GM19372 (cell line): ENCODE results near the gene ZNF492.
"Not testable (repeated sequence)": the region's sequence is repeated elsewhere in the genome, so short reads cannot be mapped to it uniquely, and the experiment has no call there.

Source experiments
- ATAC-seq: cut with Tn5 transposase; IDR thresholded peaks from one replicate; pipeline ENCODE4 v1.9.1; 2021; ENCODE audit warnings: mild to moderate bottlenecking, low read depth, moderate library complexity; ENCODE audit not compliant: unreplicated experiment

The ZNF492 gene

DNA sequence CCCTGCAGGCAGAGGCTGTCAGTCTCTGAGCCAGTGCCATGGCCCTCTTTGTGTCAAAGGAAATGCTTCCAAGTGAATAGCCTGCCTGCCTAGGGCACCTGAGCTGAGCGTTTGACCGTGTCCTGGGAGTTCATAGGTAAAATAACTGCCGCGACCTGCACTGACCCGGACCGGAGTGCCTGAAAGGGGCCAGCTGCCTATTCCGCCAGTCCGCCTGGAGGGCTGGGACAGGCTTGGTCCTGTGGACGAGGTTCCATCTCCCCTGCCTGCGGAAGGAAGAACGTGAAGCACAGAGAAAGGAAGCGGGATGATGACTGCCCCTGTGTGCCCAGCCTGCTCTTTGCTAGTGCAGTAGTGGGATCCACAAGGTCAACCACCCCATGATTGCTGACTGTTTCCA lies 17.5 kb upstream of the ZNF492 start:
- no peak for ATAC-seq

DNA sequence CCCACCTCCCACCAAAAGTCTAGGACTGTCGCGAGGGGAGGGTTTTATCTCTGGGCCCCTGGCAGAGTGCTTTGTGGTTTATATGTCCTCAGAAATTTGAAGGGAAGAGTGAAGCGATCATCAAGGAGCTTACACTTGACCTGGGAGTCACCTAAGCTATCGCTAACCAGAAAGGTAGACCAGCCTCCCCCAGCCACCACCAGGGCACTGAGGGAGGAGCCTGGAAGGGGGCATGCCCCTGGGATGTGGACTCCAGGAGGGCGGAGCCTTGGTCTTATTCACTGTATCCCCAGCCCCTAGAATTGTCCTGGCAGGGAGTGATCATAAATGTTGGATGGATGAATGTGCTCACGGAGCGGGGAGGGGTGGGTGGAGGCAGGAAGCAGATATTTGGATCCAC lies 16.9 kb upstream of the ZNF492 start:
- not testable (repeated sequence) for ATAC-seq

DNA sequence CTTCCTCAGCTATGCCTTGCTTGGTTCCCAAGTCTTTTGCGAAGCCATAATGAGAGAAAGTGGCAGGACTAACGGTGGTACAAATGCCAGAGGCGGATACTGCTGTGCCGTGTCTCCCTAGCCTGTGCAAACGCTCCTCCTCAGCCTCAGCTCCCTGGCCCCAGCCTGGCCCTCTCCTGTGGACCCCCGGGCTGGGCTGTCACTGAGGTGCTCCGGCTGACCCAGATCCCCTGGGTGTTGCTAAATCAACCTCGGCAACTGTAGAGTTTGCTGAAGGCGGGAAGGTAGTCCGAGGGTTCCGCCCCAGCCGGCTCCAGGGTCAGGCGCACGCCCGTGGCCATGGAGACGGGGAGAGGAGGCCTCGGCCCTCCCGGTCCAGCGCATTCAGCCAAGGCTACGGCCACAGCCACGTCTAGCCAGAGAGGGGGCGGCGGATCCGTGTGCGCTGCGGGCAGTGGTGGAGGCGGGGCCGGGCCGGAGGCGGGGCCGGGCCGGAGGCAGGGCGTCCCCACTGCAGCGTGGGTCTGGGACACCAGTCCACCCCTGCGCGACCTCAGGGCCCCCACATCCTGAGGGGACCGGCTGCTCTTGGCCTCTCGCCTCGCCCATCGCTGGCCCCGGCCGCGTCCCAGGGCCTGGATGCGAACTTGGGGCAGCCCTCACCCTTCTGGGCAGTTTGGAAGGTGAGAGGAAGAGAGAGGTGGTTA lies 16.4 kb upstream of the ZNF492 start:
- no peak for ATAC-seq

DNA sequence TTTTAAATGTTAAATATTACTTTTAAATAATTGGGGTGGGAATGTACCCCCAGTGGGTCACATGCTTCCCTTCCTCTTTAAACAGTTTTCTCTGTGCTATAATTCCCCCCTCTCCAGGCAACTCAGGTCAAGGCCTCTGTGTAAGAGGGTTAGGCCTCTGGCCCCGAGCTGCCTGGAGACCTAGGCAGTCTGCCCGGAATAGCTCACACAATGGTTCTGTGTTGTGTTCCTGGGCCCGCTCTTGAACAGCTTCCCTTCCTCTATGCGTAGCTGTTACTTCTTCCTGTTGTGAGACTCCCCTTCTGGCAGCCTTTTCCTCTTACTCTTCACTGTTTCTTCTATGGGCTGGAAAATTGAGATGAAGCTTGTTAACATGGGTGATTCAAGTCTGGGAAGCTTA lies 14.8 kb upstream of the ZNF492 start:
- ATAC-seq: no peak

DNA sequence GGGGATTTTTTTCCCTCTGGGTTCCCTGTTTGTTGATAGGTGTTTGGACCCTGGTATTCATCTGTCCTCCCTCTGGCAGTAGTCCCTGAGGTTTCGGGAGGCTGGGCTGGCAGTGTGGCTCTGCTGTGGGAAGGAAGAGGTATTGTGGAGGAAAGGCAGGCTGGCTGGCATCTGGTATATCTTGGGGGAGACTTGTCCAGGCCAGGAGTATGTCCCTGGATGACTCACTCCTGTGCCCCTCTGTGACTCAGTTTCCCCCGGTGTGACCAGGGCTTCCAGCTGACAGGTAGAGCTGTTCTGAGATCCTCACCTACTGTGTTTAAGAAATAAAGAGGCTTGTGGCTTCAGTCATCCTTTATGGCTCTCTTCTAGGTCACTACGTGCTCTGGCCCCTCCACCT lies 14.2 kb upstream of the ZNF492 start:
- ATAC-seq: no peak

DNA sequence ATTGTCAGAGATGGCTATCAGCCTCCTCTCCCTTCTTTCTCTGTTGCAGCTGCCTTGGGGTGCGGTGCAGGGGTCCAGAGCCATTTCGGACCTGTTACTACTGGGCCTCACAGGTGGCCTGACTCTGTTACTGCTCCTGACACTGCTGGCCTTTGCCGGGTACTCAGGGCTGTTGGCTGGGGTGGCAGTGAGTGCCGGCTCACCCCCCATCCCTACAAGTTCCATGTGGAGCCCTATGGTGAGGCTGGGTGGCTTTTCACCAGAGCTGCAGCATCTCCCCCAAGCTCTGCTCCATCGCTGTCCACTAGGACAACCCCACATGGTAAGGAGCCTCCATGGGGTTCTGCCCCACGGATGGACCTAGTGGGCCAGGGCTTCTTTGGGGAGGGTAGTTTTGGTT lies 13.7 kb upstream of the ZNF492 start:
- no peak for ATAC-seq

DNA sequence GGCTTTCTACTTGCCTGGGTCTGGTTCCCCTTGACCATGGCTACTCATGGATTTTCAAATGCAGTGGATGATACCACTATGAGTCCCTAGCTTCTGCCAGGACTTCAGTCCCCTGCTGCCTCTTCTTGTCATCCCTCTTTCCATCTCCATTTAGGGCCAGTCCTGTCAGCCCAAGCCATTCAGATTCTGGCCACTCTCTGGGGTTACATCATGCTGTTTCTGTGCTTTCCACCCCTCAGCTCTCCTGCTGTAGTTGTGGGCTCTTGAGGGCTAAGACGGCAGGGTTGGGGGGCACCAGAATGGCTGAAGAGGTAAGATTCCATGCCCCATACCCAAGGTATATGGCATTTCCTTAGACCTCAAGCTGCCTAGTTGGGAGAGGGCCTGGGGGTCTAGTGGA lies 13.2 kb upstream of the ZNF492 start:
- ATAC-seq: no peak

DNA sequence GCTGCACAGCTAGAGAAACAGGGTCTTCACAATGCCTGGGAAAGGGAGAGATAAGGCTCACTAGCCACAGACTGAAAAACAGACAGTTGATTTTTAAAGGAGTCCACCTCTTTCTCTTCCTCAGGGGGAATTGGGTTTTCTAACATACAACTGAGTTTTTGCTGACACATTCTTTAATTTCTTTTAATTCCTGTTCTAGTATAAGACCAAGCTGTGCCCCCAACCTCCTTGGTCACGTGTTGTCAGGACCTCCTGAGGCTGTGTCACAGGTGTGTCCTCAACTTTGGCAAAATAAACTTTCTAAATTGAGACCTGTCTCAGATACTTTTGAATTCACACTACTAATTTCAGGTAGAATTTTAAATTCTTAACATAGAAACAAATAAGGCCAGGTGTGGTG lies 12.1 kb upstream of the ZNF492 start:
- no peak for ATAC-seq

DNA sequence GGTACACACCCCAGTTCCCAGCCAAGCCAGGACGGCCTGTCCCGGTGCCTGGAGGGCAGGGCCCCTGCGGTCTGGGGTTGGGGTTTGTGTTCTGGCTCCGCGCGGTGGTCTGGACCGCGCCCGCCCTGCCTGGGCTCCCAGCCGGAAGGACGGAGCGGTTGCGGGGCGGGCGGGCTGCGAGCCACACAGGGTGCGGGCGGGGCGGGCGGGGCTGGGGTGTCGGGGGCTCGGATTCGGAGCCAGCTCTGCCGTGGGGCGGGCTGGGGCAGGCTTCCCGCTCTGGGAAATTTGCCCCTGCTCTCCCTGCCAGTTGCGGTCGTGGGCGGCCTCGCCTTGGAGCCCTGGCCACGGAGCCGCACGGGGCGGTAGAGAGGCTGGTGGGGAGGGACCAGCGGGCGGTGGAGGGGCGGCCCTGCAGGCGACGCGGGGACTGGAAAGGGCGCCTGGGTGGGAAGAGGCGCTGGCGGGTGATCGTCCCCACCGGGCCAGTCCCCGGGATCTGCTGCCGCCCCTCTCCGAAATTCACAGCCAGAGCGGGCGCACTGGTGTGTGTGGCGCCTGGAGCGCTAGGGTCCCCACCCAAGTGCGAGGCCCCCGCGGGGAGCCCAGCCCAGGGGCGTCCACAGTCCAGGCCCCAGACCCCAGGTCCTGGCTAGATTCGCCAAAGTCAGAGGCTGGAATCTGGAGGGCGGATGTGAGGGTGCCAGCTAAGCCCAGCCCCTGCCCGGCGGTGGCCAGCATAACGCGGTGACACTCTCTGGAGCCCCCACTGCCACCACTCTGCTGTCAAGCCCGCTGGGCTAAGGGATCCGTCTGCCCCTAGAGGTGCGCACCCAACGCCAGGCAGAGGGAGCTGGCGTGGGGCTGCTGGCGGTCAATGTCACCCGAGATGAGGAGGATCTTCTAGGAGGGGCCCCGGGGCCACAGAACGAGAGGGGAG lies 11.0 kb upstream of the ZNF492 start:
- no peak for ATAC-seq

DNA sequence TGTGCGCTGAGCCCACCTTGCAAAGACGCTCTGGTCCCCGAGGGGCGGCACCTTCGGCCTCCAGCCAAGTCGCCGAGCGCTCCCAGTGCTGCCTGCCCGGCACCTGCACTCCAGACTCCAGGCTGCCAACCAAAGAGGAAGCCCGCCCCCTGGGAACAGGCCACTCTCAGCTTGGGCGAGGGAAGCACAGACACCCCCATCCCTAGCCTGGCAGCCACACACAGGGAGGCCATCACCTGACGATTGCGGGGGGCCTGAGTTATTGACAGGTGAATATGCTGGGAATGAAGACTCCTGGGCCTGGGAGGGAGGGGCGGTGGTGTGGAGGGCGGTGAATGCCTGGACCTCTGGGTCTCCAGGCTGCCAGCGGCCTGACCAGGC lies 10.3 kb upstream of the ZNF492 start:
- no peak for ATAC-seq

DNA sequence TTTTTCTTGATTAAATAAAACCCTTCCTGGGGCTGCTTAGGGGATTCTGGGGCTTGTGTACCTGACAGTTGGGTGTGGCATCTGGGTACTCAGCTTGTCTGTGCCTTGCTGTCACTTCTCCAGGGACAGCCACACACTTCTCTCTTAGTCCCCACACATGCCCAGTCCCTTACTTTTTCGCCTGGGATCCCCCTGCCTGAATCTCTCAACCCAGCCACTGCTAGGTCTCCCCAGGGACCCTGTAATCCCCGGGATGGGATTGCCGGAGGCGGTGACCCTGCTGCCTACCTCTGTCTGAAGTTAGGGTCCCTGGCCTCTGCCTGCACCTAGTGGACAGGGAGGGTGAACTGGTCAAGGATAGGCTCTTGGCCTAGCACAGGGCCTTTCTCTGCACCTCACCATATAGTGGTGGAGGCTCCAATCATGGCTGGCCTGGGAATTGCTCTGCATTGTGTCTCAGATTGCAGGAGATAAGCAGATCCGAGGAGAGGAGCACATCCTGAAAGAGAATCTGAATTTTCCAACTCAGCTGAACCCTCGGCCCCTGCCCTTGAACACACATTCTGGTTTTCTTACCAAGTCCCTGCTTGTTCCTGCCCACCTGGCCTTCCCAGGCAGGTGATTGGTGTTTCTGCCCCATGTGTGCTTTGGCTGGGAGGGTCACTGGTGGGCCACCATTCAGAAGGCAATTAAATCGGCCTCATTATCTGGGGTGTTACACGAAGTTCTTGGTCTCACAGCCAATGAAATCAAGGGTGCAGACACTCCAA lies 8.7 kb upstream of the ZNF492 start:
- no peak for ATAC-seq

DNA sequence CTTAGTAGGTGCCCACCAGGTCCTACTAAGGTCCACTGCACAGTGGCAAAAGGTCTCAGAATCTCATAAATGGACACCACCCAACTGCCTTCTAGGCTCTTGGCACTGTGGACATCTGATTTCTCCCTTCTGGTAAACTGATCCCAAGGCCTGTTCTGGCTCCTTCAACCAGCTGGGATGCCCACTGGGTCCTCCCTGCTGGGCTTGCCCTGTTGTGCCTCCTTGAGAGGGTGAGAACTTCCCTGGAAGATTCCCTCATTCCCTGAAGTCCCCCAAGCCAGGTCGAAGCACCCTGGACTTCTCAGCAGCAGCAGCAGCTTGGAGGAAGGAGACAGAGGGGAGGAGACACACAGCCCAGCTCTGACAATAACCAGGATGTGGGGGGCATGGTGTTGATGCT lies 6.6 kb upstream of the ZNF492 start:
- ATAC-seq: no peak

DNA sequence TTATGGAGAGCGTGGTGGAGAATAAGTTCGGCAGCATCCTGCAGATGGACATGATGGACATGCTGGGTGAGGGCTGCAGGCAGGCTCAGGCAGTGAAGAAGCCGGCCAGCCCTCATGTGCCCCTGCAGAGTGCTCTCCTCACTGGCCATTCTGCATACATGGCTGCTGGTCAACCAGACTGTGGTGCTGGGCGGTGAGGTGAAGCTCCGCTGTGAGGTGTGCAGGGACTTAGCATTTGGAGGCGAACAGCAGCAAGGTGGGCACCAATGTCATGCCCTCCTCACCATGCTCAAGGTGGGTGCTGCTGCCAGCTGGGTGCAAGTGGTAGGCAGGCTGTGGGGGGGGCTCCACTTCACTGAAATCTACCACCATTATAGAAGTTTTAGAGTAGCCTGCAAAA lies 5.7 kb upstream of the ZNF492 start:
- no peak for ATAC-seq

DNA sequence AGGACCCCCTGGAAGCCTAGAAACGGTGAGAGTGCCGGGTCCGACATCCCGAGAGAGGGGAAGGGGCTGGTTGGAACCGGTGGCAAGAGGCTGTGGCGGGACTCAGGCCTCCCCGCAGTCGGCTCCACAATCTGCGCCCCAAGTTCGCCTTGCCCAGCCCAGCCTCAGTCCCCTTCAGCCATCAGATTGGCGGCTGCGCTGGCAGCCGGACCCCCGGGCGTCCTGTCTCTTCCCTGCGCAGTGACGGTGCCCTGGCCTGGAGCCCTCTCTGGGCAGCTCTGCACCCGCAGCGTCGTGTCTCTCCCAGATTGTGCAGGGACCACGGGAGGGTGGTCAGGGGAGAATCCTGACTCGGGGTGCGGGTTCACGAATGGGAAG lies 315 bp downstream of the ZNF492 start:
- no peak for ATAC-seq

DNA sequence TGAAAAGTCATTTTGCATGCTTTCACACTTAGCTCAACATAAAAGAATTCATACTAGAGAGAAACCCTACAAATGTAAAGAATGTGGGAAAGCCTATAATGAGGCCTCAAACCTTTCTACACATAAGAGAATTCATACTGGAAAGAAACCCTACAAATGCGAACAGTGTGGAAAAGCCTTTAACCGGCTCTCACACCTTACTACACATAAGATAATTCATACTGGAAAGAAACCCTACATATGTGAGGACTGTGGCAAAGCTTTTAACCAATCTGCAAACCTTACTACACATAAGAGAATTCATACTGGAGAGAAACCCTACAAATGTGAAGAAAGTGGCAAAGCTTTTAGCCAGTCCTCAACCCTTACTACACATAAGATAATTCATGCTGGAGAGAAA lies 51.4 kb downstream of the ZNF492 start:
- ATAC-seq: not testable (repeated sequence)

DNA sequence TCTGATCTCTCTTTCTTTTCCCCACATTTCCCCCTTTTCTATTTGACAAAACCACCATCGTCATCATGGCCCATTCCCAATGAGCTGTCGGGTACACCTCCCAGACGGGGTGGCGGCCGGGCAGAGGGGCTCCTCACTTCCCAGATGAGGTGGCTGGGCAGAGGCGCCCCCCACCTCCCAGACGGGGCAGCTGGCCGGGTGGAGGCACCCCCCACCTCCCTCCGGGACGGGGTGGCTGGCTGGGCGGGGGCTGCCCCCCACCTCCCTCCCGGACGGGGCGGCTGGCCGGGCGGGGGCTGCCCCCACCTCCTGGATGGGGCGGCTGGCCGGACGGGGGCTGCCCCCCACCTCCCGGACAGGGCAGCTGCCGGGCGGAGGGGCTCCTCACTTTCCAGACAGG lies 68.5 kb downstream of the ZNF492 start:
- ATAC-seq: not testable (repeated sequence)

DNA sequence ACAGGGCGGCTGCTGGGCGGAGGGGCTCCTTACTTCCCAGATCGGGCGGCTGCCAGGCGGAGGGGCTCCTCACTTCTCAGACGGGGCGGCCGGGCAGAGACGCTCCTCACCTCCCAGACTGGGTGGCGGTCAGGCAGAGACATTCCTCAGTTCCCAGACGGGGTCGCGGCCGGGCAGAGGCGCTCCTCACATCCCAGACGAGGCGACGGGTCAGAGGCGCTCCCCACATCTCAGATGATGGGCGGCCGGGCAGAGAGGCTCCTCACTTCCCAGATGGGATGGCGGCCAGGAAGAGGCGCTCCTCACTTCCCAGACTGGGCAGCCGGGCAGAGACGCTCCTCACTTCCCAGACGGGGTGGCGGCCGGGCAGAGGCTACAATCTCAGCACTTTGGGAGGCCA lies 69.0 kb downstream of the ZNF492 start:
- ATAC-seq: not testable (repeated sequence)

DNA sequence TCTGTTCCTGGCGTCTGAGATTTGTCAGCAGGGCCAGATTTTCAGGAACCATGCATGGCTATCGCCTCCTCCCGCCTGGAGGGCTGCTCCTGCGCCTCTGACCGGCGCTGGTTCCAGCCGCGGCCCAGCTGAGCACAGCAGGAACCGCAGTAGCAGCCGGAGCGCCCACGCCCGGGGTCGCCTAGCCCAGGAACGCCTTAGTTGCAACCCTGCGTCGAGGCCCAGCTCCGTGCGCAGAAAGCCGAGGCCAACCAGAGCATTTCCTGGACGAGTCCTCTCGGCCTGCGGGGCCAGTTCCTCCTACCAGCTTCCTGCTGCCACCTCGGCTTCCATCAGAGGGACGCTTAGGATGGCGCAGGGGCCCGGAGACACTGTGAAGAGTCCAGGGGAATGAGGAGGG lies 74.9 kb downstream of the ZNF492 start:
- ATAC-seq: no peak
